ENCODE data around the gene RGS18.

- TF ChIP-seq, protein P1, sequence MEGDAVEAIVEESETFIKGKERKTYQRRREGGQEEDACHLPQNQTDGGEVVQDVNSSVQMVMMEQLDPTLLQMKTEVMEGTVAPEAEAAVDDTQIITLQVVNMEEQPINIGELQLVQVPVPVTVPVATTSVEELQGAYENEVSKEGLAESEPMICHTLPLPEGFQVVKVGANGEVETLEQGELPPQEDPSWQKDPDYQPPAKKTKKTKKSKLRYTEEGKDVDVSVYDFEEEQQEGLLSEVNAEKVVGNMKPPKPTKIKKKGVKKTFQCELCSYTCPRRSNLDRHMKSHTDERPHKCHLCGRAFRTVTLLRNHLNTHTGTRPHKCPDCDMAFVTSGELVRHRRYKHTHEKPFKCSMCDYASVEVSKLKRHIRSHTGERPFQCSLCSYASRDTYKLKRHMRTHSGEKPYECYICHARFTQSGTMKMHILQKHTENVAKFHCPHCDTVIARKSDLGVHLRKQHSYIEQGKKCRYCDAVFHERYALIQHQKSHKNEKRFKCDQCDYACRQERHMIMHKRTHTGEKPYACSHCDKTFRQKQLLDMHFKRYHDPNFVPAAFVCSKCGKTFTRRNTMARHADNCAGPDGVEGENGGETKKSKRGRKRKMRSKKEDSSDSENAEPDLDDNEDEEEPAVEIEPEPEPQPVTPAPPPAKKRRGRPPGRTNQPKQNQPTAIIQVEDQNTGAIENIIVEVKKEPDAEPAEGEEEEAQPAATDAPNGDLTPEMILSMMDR (IDR thresholded peaks at IDR 0.05; ENCODE audit: control extremely low read depth in 1 of 3, insufficient read depth in 1 of 3, low read depth in 1 of 3, low read length in 3 of 3): no peak
- TF ChIP-seq RXRA (IDR thresholded peaks at IDR 0.05; ENCODE audit: insufficient read depth, low read depth, low read length): no peak
- no peak for TF ChIP-seq EZH2 (IDR thresholded peaks at IDR 0.05; ENCODE audit: low read depth, low read length, severe bottlenecking)
Observed at GRCh38 chr1:192168964-192169363, 10.7 kb downstream of the RGS18 start.
